H1 (cell line): ENCODE measurements around the gene TMEM260. TPM values are rescaled to one million over a fixed set of nuclear protein-coding genes. Genes with fewer than 3 reads are reported as not detected.

Source experiments
- CTCF ChIA-PET: fragments of 300-600 bp; sonication (Branson Sonifier 250); formaldehyde crosslinking; loops from one replicate; lab custom pipeline; 2021; ENCODE audit not compliant: partially characterized antibody; lab: Charles Lee
- POLR2A ChIA-PET: fragments of 300-600 bp; sonication (Branson Sonifier 250); formaldehyde crosslinking; loops from one replicate; lab custom pipeline; 2021; ENCODE audit warnings: inconsistent platforms; ENCODE audit not compliant: partially characterized antibody; lab: Charles Lee
- DNase-seq, 2 experiments: peaks; one replicate each; pipeline versions ENCODE4 v3.0.0 to v3.0.0-alpha.2; 2010 to 2022; ENCODE audit warnings: low spot score in 2 of 2, low read depth in 1 of 2, mixed read lengths in 1 of 2
- FAIRE-seq: peaks from 2 replicates; lab custom pipeline; 2011; peaks lifted over from hg19 to GRCh38; lab: Jason Lieb, UNC
- H2AFZ ChIP-seq: 2 replicates; pipeline ENCODE4 v1.8.1; 2012; ENCODE audit warnings: low read length, inconsistent platforms
- H2AK5ac ChIP-seq: 2 replicates; pipeline ENCODE4 v1.6.1; 2013; ENCODE audit warnings: low read depth, low read length
- H2BK120ac ChIP-seq: replicated peaks from 2 replicates; pipeline ENCODE3; 2013; ENCODE audit warnings: low read depth, low read length, inconsistent platforms
- H2BK12ac ChIP-seq: 2 replicates; pipeline ENCODE4 v1.6.1; 2013; ENCODE audit warnings: low read depth, low read length
- H2BK15ac ChIP-seq: 2 replicates; pipeline ENCODE4 v1.6.1; 2013; ENCODE audit warnings: low read length
- H2BK20ac ChIP-seq: 2 replicates; pipeline ENCODE4 v1.6.1; 2013; ENCODE audit warnings: low read length
- H2BK5ac ChIP-seq: 2 replicates; pipeline ENCODE4 v1.6.1; 2013; ENCODE audit warnings: low read depth, low read length
- H3K14ac ChIP-seq: 2 replicates; pipeline ENCODE4 v1.6.1; 2013; ENCODE audit warnings: inconsistent platforms; ENCODE audit not compliant: insufficient read length
- H3K18ac ChIP-seq: 2 replicates; pipeline ENCODE4 v1.6.1; 2013; ENCODE audit warnings: low read length; ENCODE audit errors: extremely low read depth
- H3K23ac ChIP-seq: 2 replicates; pipeline ENCODE4 v1.6.1; 2013; ENCODE audit warnings: inconsistent platforms; ENCODE audit not compliant: insufficient read length
- H3K23me2 ChIP-seq: 2 replicates; pipeline ENCODE4 v1.6.1; 2013; ENCODE audit warnings: low read depth, low read length
- H3K27ac ChIP-seq: 2 replicates; pipeline ENCODE4 v1.6.1; 2011; ENCODE audit warnings: low read depth, low read length, inconsistent platforms
- H3K27me3 ChIP-seq, 4 experiments: replicated peaks in 1 of 4; 1 replicate in 1 of 4; 2 replicates in 3 of 4; pipeline versions ENCODE4 v1.6.1 to v1.8.1; 2011 to 2013; ENCODE audit warnings: low read length in 3 of 4, mild to moderate bottlenecking in 3 of 4, inconsistent platforms in 2 of 4, mixed read lengths in 2 of 4, moderate library complexity in 1 of 4; ENCODE audit not compliant: control insufficient read depth in 3 of 4, insufficient read depth in 3 of 4; ENCODE audit errors: extremely low read depth in 1 of 4
- H3K36me3 ChIP-seq, 4 experiments: 2 replicates each; pipeline versions ENCODE4 v1.6.1 to v1.8.1; 2011 to 2013; ENCODE audit warnings: mild to moderate bottlenecking in 4 of 4, low read length in 3 of 4, moderate library complexity in 2 of 4, control low read depth in 1 of 4, inconsistent platforms in 1 of 4; ENCODE audit not compliant: insufficient read depth in 4 of 4, control insufficient read depth in 2 of 4
- H3K4ac ChIP-seq: replicated peaks from 2 replicates; pipeline ENCODE3; 2013; ENCODE audit warnings: low read length, low read depth, mixed read lengths, inconsistent platforms; ENCODE audit not compliant: insufficient read length
- H3K4me1 ChIP-seq, 4 experiments: replicated peaks in 1 of 4; 1 replicate in 1 of 4; 2 replicates in 3 of 4; pipeline versions ENCODE4 v1.6.1 to v1.8.1; 2011 to 2013; ENCODE audit warnings: low read length in 3 of 4, inconsistent platforms in 2 of 4, mixed read lengths in 1 of 4; ENCODE audit not compliant: insufficient read depth in 4 of 4, control insufficient read depth in 3 of 4
- H3K4me2 ChIP-seq, 2 experiments: 2 replicates each; pipeline versions ENCODE4 v1.6.1 to v1.8.1; 2011 to 2013; ENCODE audit warnings: low read depth in 2 of 2, low read length in 2 of 2, control low read depth in 1 of 2, inconsistent platforms in 1 of 2, mild to moderate bottlenecking in 1 of 2; ENCODE audit not compliant: insufficient read depth in 1 of 2
- H3K4me3 ChIP-seq, 4 experiments: fragments of 200-600, 300-600 bp in 1 of 4; sonication (generic), shearing (Covaris generic), sonication (Bioruptor Twin) in 1 of 4; 2 replicates each; pipeline versions ENCODE4 v1.5.1 to v1.8.1; 2011 to 2016; ENCODE audit warnings: low read length in 4 of 4, low read depth in 3 of 4, control low read depth in 2 of 4, inconsistent platforms in 2 of 4, mild to moderate bottlenecking in 2 of 4, mixed read lengths in 1 of 4, moderate library complexity in 1 of 4; ENCODE audit not compliant: insufficient read depth in 2 of 4; ENCODE audit errors: extremely low read depth in 1 of 4
- H3K56ac ChIP-seq: replicated peaks from 2 replicates; pipeline ENCODE3; 2013; ENCODE audit warnings: low read depth, mild to moderate bottlenecking, mixed read lengths, low read length, inconsistent platforms; ENCODE audit not compliant: insufficient read length
- H3K79me1 ChIP-seq: 2 replicates; pipeline ENCODE4 v1.6.1; 2013; ENCODE audit warnings: low read depth, low read length, control low read depth
- H3K79me2 ChIP-seq, 2 experiments: 2 replicates each; pipeline versions ENCODE4 v1.6.1 to v1.8.1; 2012 to 2013; ENCODE audit warnings: low read length in 2 of 2, mild to moderate bottlenecking in 2 of 2, inconsistent platforms in 1 of 2; ENCODE audit not compliant: insufficient read depth in 2 of 2, control insufficient read depth in 1 of 2
- H3K9ac ChIP-seq, 4 experiments: replicated peaks in 1 of 4; 1 replicate in 1 of 4; 2 replicates in 3 of 4; pipeline versions ENCODE4 v1.6.1 to v1.8.1; 2011 to 2013; ENCODE audit warnings: low read depth in 3 of 4, low read length in 3 of 4, control low read depth in 2 of 4, mild to moderate bottlenecking in 2 of 4, moderate library complexity in 2 of 4, inconsistent platforms in 1 of 4; ENCODE audit errors: extremely low read depth in 1 of 4
- H3K9me3 ChIP-seq, 2 experiments: 2 replicates each; pipeline versions ENCODE4 v1.6.1 to v1.8.1; 2012 to 2013; ENCODE audit warnings: mild to moderate bottlenecking in 2 of 2, moderate library complexity in 2 of 2, control low read depth in 1 of 2, inconsistent platforms in 1 of 2, low read depth in 1 of 2, low read length in 1 of 2, mixed read lengths in 1 of 2; ENCODE audit not compliant: insufficient read depth in 2 of 2
- H4K20me1 ChIP-seq, 2 experiments: replicated peaks in 1 of 2; 2 replicates each; pipeline versions ENCODE3 to v1.8.1; 2011 to 2013; ENCODE audit warnings: inconsistent platforms in 2 of 2, low read length in 2 of 2, mild to moderate bottlenecking in 1 of 2; ENCODE audit not compliant: insufficient read depth in 2 of 2, control insufficient read depth in 1 of 2
- H4K5ac ChIP-seq: 2 replicates; pipeline ENCODE4 v1.6.1; 2013; ENCODE audit warnings: low read length, low read depth, mixed read lengths, inconsistent platforms; ENCODE audit not compliant: insufficient read length
- H4K8ac ChIP-seq: 2 replicates; pipeline ENCODE4 v1.8.0; 2013; ENCODE audit warnings: mild to moderate bottlenecking, moderate library complexity, low read length, inconsistent platforms; ENCODE audit not compliant: insufficient read depth; ENCODE audit errors: extremely low read depth
- H4K91ac ChIP-seq: replicated peaks from 2 replicates; pipeline ENCODE3; 2013; ENCODE audit warnings: low read length, mixed read lengths, inconsistent platforms; ENCODE audit not compliant: insufficient read length
- CEBPB ChIP-seq: IDR thresholded peaks from 2 replicates; pipeline ENCODE4 v1.6.1; 2012; ENCODE audit warnings: low read depth, low read length
- FOSL1 ChIP-seq: IDR thresholded peaks from 2 replicates; pipeline ENCODE4 v1.6.1; 2011; ENCODE audit warnings: mild to moderate bottlenecking, low read depth, low read length, moderate library complexity; ENCODE audit not compliant: insufficient read depth
- HDAC6 ChIP-seq: IDR thresholded peaks from one replicate; pipeline ENCODE4 v1.7.1; 2012; ENCODE audit warnings: low read depth, mild to moderate bottlenecking, inconsistent platforms, low read length, moderate library complexity
- KDM5A ChIP-seq: fragments of 200-600 bp; IDR thresholded peaks from 2 replicates; pipeline ENCODE4 v1.7.1; 2012; ENCODE audit warnings: mild to moderate bottlenecking, low read length, inconsistent platforms, mixed read lengths
- POLR2A ChIP-seq, 2 experiments: IDR thresholded peaks; 1 replicate in 1 of 2; 2 replicates in 1 of 2; pipeline ENCODE4 v1.6.1; 2011; ENCODE audit warnings: low read depth in 2 of 2, low read length in 2 of 2, mild to moderate bottlenecking in 2 of 2; ENCODE audit errors: control extremely low read depth in 1 of 2
- SP4 ChIP-seq: IDR thresholded peaks from 2 replicates; pipeline ENCODE4 v1.6.1; 2012; ENCODE audit warnings: low read length, inconsistent platforms
- TEAD4 ChIP-seq: IDR thresholded peaks from 2 replicates; pipeline ENCODE4 v1.6.1; 2012; ENCODE audit warnings: low read depth, low read length, inconsistent platforms, mixed read lengths
- WGBS, 2 experiments: shearing (Covaris generic) in 1 of 2; methylation state at CpG; one replicate each; pipeline versions ENCODE4 v1.1.6 to v1.1.7; 2013 to 2015; ENCODE audit warnings: low lambda C conversion rate in 2 of 2, mixed read lengths in 2 of 2, inconsistent platforms in 1 of 2, low coverage in 1 of 2, missing lambda C conversion rate in 1 of 2; ENCODE audit not compliant: insufficient replicate concordance in 2 of 2, insufficient coverage in 1 of 2, insufficient read length in 1 of 2; ENCODE audit errors: extremely low coverage in 1 of 2, missing lambda C conversion rate in 1 of 2; 5-methylcytosine and 5-hydroxymethylcytosine counted together
- polyA plus RNA-seq, 7 experiments: library from polyadenylated mRNA; depleted of rRNA in 3 of 7; stranded (reverse) in 5 of 7; unstranded in 2 of 7; fragments of >200 nt in 5 of 7; fragments of 200-250 nt in 2 of 7; gene quantifications; 1 replicate in 5 of 7; 2 replicates in 1 of 7; 4 replicates in 1 of 7; pipeline versions ENCODE4 v1.2.1 to v1.2.3, GENCODE V29; 2011 to 2013; ENCODE audit warnings: missing spikeins in 2 of 7, mixed read lengths in 2 of 7
- total RNA-seq: library from RNA; stranded (reverse); fragmentation: NEBNext Ultra II Directional; extraction: Animal tissue kit (Norgen Biotek cat#: 25700); gene quantifications from 2 replicates; pipeline ENCODE4 v1.2.1, GENCODE V29; 2021

The TMEM260 gene
- total and polyA plus RNA-seq, 2 of the 8 experiments (the other 6 are each of a cell fraction or from before 2014, with no cell fraction given), result 14.4 to 15.2 TPM

DNA sequence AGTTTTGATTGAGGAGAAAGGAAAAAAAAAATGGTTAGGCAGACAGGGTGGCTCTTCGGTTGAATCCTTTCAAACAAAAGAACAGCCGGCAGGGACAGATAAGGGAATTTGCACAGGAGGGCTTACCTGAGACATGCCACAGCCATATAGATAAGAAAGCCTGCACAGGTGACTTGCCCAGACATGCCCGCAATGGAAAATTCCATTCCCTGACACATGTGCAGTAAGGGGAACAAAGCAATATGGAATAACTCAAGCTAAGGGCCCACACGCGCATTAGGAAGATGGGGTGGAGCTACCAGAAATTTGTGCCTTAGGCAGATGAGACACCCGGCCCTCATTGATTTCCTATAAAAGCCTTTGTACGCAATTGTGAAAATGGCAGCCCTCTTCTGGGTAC, 86.7 kb downstream of the TMEM260 start:
- Histone ChIP-seq H3K4me1 (no peaks in the 10 kb centered on the region; a peak in 2 of 7 replicates), H2BK120ac (no peak overlapping the region), H3K27ac (peak overlapping the region; percentile 53; the same call in 1 of the 2 replicates), H3K9me3 (peaks cover 6 to 11% of the 10 kb centered on the region in 2 experiments), H3K27me3 (no peaks in the 10 kb centered on the region; a peak in 1 of 7 replicates), H3K4me3 (no peak overlapping the region), H3K9ac (no peak overlapping the region), H4K5ac (no peak overlapping the region), H3K4ac (no peak overlapping the region), H4K8ac (no peak overlapping the region), H2BK5ac (peak overlapping the region; percentile 54; the same call in 1 of the 2 replicates), H3K23me2 (no peaks in the 10 kb centered on the region), H3K18ac (no peak overlapping the region), H4K20me1 (no peaks in the 10 kb centered on the region), H4K91ac (peak overlapping the region; percentile 87), H2AK5ac (peak overlapping the region; percentile 41; the same call in 1 of the 2 replicates), H3K56ac (no peak overlapping the region), H2BK12ac (no peak overlapping the region; the same call in 1 of the 2 replicates), H3K14ac (no peak overlapping the region), H2AFZ (no peak overlapping the region), H3K79me1 (no peaks in the 10 kb centered on the region), H3K23ac (no peak overlapping the region), H2BK20ac (peak overlapping the region; percentile 24; the same call in 1 of the 2 replicates), H3K79me2 (no peaks in the 10 kb centered on the region), H3K36me3 (peaks cover 0 to 2% (median 1%) of the 10 kb centered on the region in 4 experiments; a peak in 1 of 8 replicates), H3K4me2 (no peak overlapping the region), H2BK15ac (no peak overlapping the region)
- DNase-seq (no peak), FAIRE-seq (no peak)
- TF ChIP-seq KDM5A, result no peak
- TF ChIP-seq CEBPB, result no peak
- no peak for TF ChIP-seq FOSL1
- TF ChIP-seq TEAD4, result no peak
- no peak for TF ChIP-seq HDAC6
- TF ChIP-seq SP4, result no peak
- no peak for TF ChIP-seq POLR2A (IDR thresholded peaks at IDR 0.05; ENCODE audit: control extremely low read depth in 1 of 2, low read depth in 2 of 2, low read length in 2 of 2)
- CTCF ChIA-PET, result interaction anchor here (0.6 to 1.3 kb wide), 6 partner anchors 25 to 646 kb away, joined by 3 to 4 read pairs (median 4); no protein-coding TSS in a partner anchor
- 91% methylated on average over 7 of the region's 7 CpGs; no CpG with 5 or more reads in 1 of the 2 experiments for WGBS, 2 experiments
- POLR2A ChIA-PET, result interaction anchor here (1.1 kb wide), 1 partner anchor 131 kb away, joined by 3 read pairs; no protein-coding TSS in a partner anchor
